Measurements from ENCODE around the gene ZBTB34.

ZBTB34 gene

GRCh38 chr9:126842977-126843799 lies 17.3 kb upstream of the ZBTB34 start:
- DNase-seq (ENCODE audit: low read depth, low spot score): peak; percentile 8

GRCh38 chr9:126844085-126844484 lies 16.4 kb upstream of the ZBTB34 start:
- peak; percentile 82 for DNase-seq (ENCODE audit: low read depth, low spot score)

- DNase-seq (ENCODE audit: low read depth, low spot score): no peak
These were observed 13.4 kb upstream of the ZBTB34 start for GRCh38 chr9:126847051-126847450.

GRCh38 chr9:126849591-126850225 lies 10.7 kb upstream of the ZBTB34 start:
- no peak for DNase-seq (ENCODE audit: low read depth, low spot score)

GRCh38 chr9:126851286-126851880 lies 9.1 kb upstream of the ZBTB34 start:
- DNase-seq (ENCODE audit: low read depth, low spot score): no peak

- no peak for DNase-seq (ENCODE audit: low read depth, low spot score)
These were observed 8.3 kb upstream of the ZBTB34 start for GRCh38 chr9:126852086-126852688.

- peak; percentile 58 for DNase-seq (ENCODE audit: low read depth, low spot score)
These were observed 6.8 kb upstream of the ZBTB34 start for GRCh38 chr9:126853667-126854066.

- no peak for DNase-seq (ENCODE audit: low read depth, low spot score)
These were observed 5.7 kb upstream of the ZBTB34 start for GRCh38 chr9:126854734-126855133.

- DNase-seq (ENCODE audit: low read depth, low spot score): no peak
These were observed 4.0 kb upstream of the ZBTB34 start for GRCh38 chr9:126856326-126856877.

GRCh38 chr9:126857261-126857960 lies 3.0 kb upstream of the ZBTB34 start:
- DNase-seq (ENCODE audit: low read depth, low spot score): no peak

GRCh38 chr9:126859111-126859510 lies 1.3 kb upstream of the ZBTB34 start:
- no peak for DNase-seq (ENCODE audit: low read depth, low spot score)

- peak; percentile 52 for DNase-seq (ENCODE audit: low read depth, low spot score)
These were observed 473 bp downstream of the ZBTB34 start for GRCh38 chr9:126860757-126861466.

- DNase-seq (ENCODE audit: low read depth, low spot score): no peak
These were observed 1.3 kb downstream of the ZBTB34 start for GRCh38 chr9:126861707-126862103.

- no peak for DNase-seq (ENCODE audit: low read depth, low spot score)
These were observed 1.8 kb downstream of the ZBTB34 start for GRCh38 chr9:126862104-126862761.

- no peak for DNase-seq (ENCODE audit: low read depth, low spot score)
These were observed 4.3 kb downstream of the ZBTB34 start for GRCh38 chr9:126864771-126865170.

GRCh38 chr9:126869368-126869767 lies 8.9 kb downstream of the ZBTB34 start:
- DNase-seq (ENCODE audit: low read depth, low spot score): no peak

GRCh38 chr9:126872516-126872915 lies 12.1 kb downstream of the ZBTB34 start:
- DNase-seq (ENCODE audit: low read depth, low spot score): no peak

- DNase-seq (ENCODE audit: low read depth, low spot score): peak; percentile 46
These were observed 14.3 kb downstream of the ZBTB34 start for GRCh38 chr9:126874546-126875314.

GRCh38 chr9:126875756-126876510 lies 15.5 kb downstream of the ZBTB34 start:
- no peak for DNase-seq (ENCODE audit: low read depth, low spot score)
